Osteoblast (primary cell): ENCODE data around the gene CXCL17. TPM values are rescaled to one million over a fixed set of nuclear protein-coding genes. Genes with fewer than 3 reads are reported as not detected.

Source experiments
- DNase-seq: peaks from one replicate; pipeline ENCODE4 v3.0.0; 2011; ENCODE audit warnings: low spot score, mixed read lengths; ENCODE audit not compliant: insufficient read length; ENCODE audit errors: missing footprints
- H2AFZ ChIP-seq: 2 replicates; pipeline ENCODE4 v1.6.0; 2011; ENCODE audit warnings: mild to moderate bottlenecking, low read length
- H3K27ac ChIP-seq: 2 replicates; pipeline ENCODE4 v1.5.1; 2011; ENCODE audit warnings: mild to moderate bottlenecking, low read depth, low read length, moderate library complexity
- H3K27me3 ChIP-seq: 2 replicates; pipeline ENCODE4 v1.6.0; 2012; ENCODE audit warnings: mild to moderate bottlenecking, control low read depth, inconsistent platforms, low read length, moderate library complexity; ENCODE audit not compliant: insufficient read depth
- H3K36me3 ChIP-seq: 2 replicates; pipeline ENCODE4 v1.5.1; 2011; ENCODE audit warnings: mild to moderate bottlenecking, low read length, control low read depth, moderate library complexity; ENCODE audit not compliant: insufficient read depth
- H3K4me1 ChIP-seq: 2 replicates; pipeline ENCODE4 v1.5.1; 2011; ENCODE audit warnings: mild to moderate bottlenecking, low read length, control low read depth, moderate library complexity; ENCODE audit not compliant: insufficient read depth
- H3K4me2 ChIP-seq: 2 replicates; pipeline ENCODE4 v1.6.0; 2011; ENCODE audit warnings: mild to moderate bottlenecking, low read length; ENCODE audit not compliant: insufficient read depth
- H3K4me3 ChIP-seq: fragments of 200-600 bp; sonication (generic); 3 replicates; pipeline ENCODE4 v1.5.1; 2012; ENCODE audit warnings: mild to moderate bottlenecking, low read length, inconsistent platforms; ENCODE audit not compliant: insufficient read depth
- H3K79me2 ChIP-seq: 2 replicates; pipeline ENCODE4 v1.6.0; 2012; ENCODE audit warnings: mild to moderate bottlenecking, low read length, control low read depth, inconsistent platforms; ENCODE audit not compliant: insufficient read depth
- H3K9me3 ChIP-seq: 2 replicates; pipeline ENCODE4 v1.5.1; 2011; ENCODE audit warnings: low read depth, low read length, control low read depth
- H4K20me1 ChIP-seq: 2 replicates; pipeline ENCODE4 v1.6.0; 2012; ENCODE audit warnings: mild to moderate bottlenecking, low read length, control low read depth; ENCODE audit not compliant: insufficient read depth
- total RNA-seq: library from RNA; depleted of rRNA; stranded (reverse); fragments of >200 nt; gene quantifications from 2 replicates; pipeline ENCODE4 v1.2.3, GENCODE V29; 2012
- TF ChIP-seq, protein P1 (sequence below): IDR thresholded peaks from 2 replicates; pipeline ENCODE4 v1.5.1; 2011; ENCODE audit warnings: mild to moderate bottlenecking, low read depth, low read length, moderate library complexity; ENCODE audit errors: extremely low read depth

Gene CXCL17
- total RNA-seq, 1 donor, result not detected

DNA sequence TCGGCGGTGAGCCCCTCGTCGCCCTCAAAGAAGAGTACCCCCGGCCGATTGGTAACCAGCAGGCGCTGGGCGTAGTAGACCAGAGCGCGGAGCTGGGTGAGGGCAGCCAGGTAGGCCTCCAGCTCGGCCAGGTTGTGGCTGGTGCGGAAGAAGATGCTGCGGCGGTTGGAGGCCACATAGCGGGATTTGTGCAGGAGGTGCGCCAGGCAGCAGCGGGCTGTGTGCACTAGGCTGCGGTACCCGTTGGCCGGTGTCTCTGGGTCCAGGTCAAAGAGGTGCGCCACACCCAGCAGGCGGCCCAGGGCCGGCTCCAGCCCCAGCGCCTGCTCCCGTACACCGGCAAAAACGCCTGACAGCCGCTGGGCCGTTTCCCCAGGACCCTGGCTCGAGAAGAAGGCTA, 32.4 kb downstream of the CXCL17 start:
- no peak overlapping the region for H3K4me3 ChIP-seq
- TF ChIP-seq, protein P1, sequence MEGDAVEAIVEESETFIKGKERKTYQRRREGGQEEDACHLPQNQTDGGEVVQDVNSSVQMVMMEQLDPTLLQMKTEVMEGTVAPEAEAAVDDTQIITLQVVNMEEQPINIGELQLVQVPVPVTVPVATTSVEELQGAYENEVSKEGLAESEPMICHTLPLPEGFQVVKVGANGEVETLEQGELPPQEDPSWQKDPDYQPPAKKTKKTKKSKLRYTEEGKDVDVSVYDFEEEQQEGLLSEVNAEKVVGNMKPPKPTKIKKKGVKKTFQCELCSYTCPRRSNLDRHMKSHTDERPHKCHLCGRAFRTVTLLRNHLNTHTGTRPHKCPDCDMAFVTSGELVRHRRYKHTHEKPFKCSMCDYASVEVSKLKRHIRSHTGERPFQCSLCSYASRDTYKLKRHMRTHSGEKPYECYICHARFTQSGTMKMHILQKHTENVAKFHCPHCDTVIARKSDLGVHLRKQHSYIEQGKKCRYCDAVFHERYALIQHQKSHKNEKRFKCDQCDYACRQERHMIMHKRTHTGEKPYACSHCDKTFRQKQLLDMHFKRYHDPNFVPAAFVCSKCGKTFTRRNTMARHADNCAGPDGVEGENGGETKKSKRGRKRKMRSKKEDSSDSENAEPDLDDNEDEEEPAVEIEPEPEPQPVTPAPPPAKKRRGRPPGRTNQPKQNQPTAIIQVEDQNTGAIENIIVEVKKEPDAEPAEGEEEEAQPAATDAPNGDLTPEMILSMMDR, result no peak
- H3K27ac ChIP-seq, result no peak overlapping the region
- H3K9me3 ChIP-seq, result no peaks in the 10 kb centered on the region
- H2AFZ ChIP-seq, result no peak overlapping the region
- no peak overlapping the region for H3K4me2 ChIP-seq
- no peaks in the 10 kb centered on the region for H3K36me3 ChIP-seq
- H3K79me2 ChIP-seq, result no peaks in the 10 kb centered on the region
- no peaks in the 10 kb centered on the region for H3K27me3 ChIP-seq
- H4K20me1 ChIP-seq, result peaks cover 9% of the 10 kb centered on the region
- no peak for DNase-seq
- no peaks in the 10 kb centered on the region for H3K4me1 ChIP-seq

DNA sequence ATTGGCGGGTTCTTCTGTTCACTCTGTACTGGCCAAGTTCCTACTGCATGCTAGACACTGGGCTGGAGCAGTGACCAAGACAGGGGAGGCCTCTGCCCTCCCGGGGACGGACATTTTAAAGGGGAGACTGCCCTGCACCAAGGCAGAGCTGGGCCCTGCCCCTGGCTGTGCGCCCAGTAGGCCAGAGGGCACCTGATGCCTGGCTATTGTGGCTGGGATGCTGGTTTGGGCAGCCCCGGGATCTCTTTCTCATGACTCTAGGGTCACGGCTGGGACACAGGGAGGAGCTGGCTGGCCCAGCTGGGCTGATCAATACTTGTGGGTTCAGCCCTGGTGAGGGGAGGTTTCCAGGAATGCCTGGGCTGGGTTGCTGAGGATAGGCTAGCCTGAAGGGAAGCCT, 33.3 kb downstream of the CXCL17 start:
- Histone ChIP-seq H3K4me2 (no peak overlapping the region), H3K27me3 (no peaks in the 10 kb centered on the region), H3K4me3 (no peak overlapping the region), H3K4me1 (no peaks in the 10 kb centered on the region), H3K9me3 (no peaks in the 10 kb centered on the region), H4K20me1 (peaks cover 9% of the 10 kb centered on the region), H2AFZ (no peak overlapping the region), H3K79me2 (no peaks in the 10 kb centered on the region), H3K36me3 (no peaks in the 10 kb centered on the region), H3K27ac (no peak overlapping the region)
- TF ChIP-seq, protein P1, result no peak
- DNase-seq, result peak; percentile 77

DNA sequence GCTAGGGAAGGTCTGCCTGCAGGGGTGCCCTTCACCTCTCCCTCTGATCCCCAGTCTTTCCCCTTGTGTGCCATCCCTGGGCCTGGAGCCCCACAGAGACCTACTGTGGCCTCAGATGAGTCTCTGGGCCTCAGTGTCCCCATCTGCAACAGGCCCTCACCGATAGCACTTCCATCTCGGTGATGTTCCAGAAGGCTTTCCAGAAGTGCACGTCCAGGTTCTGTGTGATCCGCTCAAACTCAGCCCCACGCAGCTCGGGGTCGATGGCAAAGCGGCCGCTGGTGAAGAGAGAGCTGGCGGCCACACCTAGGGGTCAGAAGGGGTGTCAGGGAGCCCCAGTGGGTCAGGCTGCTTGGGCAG, 35.0 kb downstream of the CXCL17 start:
- no peaks in the 10 kb centered on the region for H3K79me2 ChIP-seq
- TF ChIP-seq, protein P1, result no peak

DNA sequence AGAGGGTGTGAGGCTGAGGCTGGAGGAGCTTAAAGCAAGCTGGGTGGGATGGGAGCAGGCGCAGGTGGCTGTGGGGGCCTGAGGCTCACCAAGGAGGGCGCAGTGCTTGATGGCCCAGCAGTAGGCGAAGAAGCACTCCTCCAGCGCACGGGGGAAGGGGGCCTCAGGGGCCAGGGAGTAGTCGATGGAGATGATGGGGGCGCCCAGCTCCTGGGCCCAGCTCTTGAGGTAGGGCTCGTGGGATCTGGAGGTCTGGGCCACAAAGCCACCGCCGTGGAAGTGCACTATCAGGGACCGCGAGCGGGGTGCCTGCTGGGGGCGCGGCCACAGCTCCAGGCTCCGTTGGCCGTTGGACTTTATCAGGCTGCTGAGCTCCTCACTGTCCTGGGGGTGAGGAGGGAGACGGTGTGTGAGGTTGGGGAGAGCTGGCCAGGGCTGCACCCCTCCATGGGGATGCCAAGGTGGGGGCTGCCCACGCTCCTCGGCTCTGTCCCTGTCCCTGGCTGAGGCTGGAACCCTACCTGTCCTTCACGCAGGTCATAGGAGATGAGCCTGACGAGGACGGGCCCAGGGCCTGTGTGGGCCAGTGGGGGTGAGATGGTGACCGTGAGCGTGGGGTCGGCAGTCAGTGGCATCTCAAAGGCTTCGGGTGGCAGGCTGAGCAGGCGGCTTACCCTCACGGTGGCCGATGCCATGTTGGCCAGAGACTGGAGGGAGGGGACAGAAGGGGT, 35.5 kb downstream of the CXCL17 start:
- Histone ChIP-seq H2AFZ (no peak overlapping the region), H3K4me2 (no peak overlapping the region), H3K4me3 (no peak overlapping the region), H3K27me3 (no peaks in the 10 kb centered on the region), H3K79me2 (no peaks in the 10 kb centered on the region), H3K9me3 (no peaks in the 10 kb centered on the region), H4K20me1 (peaks cover 4% of the 10 kb centered on the region), H3K27ac (no peak overlapping the region), H3K4me1 (no peaks in the 10 kb centered on the region), H3K36me3 (no peaks in the 10 kb centered on the region)
- DNase-seq, result peak; percentile 63
- TF ChIP-seq, protein P1, result no peak

More for the DNA sequence above, 35.0 kb downstream of the CXCL17 start:
- Histone ChIP-seq H3K36me3 (no peaks in the 10 kb centered on the region), H3K27ac (no peak overlapping the region), H3K4me1 (no peaks in the 10 kb centered on the region), H4K20me1 (peaks cover 6% of the 10 kb centered on the region), H3K9me3 (no peaks in the 10 kb centered on the region), H3K4me3 (no peak overlapping the region), H3K27me3 (no peaks in the 10 kb centered on the region), H2AFZ (no peak overlapping the region), H3K4me2 (no peak overlapping the region)
- DNase-seq, result peak; percentile 55
